Heart left ventricle (tissue), 13 donors: ENCODE results near the gene ZCCHC18.

Experiments
- POLR2A ChIP-seq, 2 donors: fragments of 450-650 bp; IDR thresholded peaks; one replicate each; pipeline ENCODE4 v1.6.1; 2017; ENCODE audit warnings: antibody characterized with exemption in 2 of 2, mild to moderate bottlenecking in 2 of 2, moderate library complexity in 2 of 2
- TF ChIP-seq, protein P1 (sequence below), 12 donors: fragments of 200-600 bp; sonication (generic) in 4 of 12; IDR thresholded peaks; one replicate each; pipeline versions ENCODE4 v1.5.0 to v1.8.0; 2018 to 2022; ENCODE audit warnings: antibody characterized with exemption in 12 of 12, mild to moderate bottlenecking in 5 of 12
- donor health status: ischemic (EF 13 %, LVEDD 7.1; RV severe dilation, severe dysfunction).
- donor health status: DM: no; HTN: yes; CAD: no.
- donor health status: DM: no; HTN: no; CAD: no.
- donor health status: ischemic (EF 25% LVEDD 6.9; RV normal size, moderate dysfunction).
- donor health status: ischemic (EF 25% LVEDD 5.7; RV mildly dilated, moderate dysfunction).
- donor health status: ischemic (EF 35%, LVEDD 5.7; RV mildly dilated, moderate dysfunction).
- donor health status: nonischemic (EF 11% LVEDD 7.7; RV severe dilation, severe dysfunction).
- donor health status: DM: yes; HTN: yes; CAD: no.
- donor health status: PGD.
- donor health status: ischemic (EF 29% LVEDD 5.4; RV normal size, mild dysfunction).
- donor health status: nonischemic (EF 23%, LVEDD 6.1; RV moderate dilation, normal function).

DNA sequence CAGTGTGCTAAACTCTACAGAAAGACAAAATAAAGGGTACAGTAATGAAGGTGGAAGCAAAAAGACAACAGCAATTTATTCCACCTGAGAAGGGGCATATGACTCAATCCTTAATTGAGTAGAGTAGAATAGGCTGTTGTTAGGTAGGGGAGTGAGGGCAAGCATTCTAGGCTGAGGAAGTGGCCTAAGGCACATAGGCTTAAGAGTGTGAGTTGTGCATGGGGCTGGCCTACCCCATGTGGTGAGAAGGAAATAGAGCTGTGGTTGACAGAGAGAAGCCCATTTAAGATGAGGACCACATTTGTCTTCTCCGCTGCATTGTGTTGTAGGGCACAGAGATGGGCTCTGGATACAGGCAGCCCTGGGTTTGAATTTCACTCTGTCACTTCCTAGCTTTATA lies 3.4 kb upstream of the ZCCHC18 start:
- TF ChIP-seq, protein P1, sequence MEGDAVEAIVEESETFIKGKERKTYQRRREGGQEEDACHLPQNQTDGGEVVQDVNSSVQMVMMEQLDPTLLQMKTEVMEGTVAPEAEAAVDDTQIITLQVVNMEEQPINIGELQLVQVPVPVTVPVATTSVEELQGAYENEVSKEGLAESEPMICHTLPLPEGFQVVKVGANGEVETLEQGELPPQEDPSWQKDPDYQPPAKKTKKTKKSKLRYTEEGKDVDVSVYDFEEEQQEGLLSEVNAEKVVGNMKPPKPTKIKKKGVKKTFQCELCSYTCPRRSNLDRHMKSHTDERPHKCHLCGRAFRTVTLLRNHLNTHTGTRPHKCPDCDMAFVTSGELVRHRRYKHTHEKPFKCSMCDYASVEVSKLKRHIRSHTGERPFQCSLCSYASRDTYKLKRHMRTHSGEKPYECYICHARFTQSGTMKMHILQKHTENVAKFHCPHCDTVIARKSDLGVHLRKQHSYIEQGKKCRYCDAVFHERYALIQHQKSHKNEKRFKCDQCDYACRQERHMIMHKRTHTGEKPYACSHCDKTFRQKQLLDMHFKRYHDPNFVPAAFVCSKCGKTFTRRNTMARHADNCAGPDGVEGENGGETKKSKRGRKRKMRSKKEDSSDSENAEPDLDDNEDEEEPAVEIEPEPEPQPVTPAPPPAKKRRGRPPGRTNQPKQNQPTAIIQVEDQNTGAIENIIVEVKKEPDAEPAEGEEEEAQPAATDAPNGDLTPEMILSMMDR (IDR thresholded peaks at IDR 0.05), result no peak
- no peak for TF ChIP-seq POLR2A (IDR thresholded peaks at IDR 0.05)
